CD4-positive, CD25-positive, alpha-beta regulatory T cell (primary cell): ENCODE data around the gene PAEP. TPM values are rescaled to one million over a fixed set of nuclear protein-coding genes. Genes with fewer than 3 reads are reported as not detected.
"Not testable (repeated sequence)": the region's sequence is repeated elsewhere in the genome, so short reads cannot be mapped to it uniquely, and the experiment has no call there.

ENCODE experiments used
- ATAC-seq, 2 donors: fragments of 150-1000 bp; cut with Tn5 transposase; one replicate each; pipeline ENCODE4 v1.10.0; 2021; ENCODE audit warnings: low read depth in 2 of 2, moderate number of reproducible peaks in 2 of 2, moderate library complexity in 1 of 2
- DNase-seq, 3 donors: peaks; one replicate each; pipeline versions ENCODE4 v3.0.0 to v3.0.0-alpha.2; 2012 to 2022; ENCODE audit warnings: mixed read lengths in 1 of 3
- H3K27ac ChIP-seq: one replicate; pipeline ENCODE4 v1.7.0; 2013; ENCODE audit warnings: mild to moderate bottlenecking, low read length; ENCODE audit not compliant: insufficient read depth, poor library complexity, severe bottlenecking
- H3K27me3 ChIP-seq: one replicate; pipeline ENCODE4 v1.7.0; 2013; ENCODE audit warnings: low read length; ENCODE audit not compliant: control insufficient read depth, insufficient read depth
- H3K36me3 ChIP-seq: one replicate; pipeline ENCODE4 v1.7.0; 2013; ENCODE audit warnings: mild to moderate bottlenecking, low read length, moderate library complexity; ENCODE audit not compliant: control insufficient read depth, insufficient read depth
- H3K4me1 ChIP-seq: 2 replicates; pipeline ENCODE4 v1.7.0; 2013; ENCODE audit warnings: mild to moderate bottlenecking, low read length; ENCODE audit not compliant: insufficient read depth, control insufficient read depth, poor library complexity, severe bottlenecking
- H3K4me3 ChIP-seq: one replicate; pipeline ENCODE4 v1.7.0; 2013; ENCODE audit warnings: low read depth, mild to moderate bottlenecking, low read length, moderate library complexity
- H3K9me3 ChIP-seq, 2 experiments: 1 replicate in 1 of 2; 2 replicates in 1 of 2; pipeline ENCODE4 v1.7.0; 2013; ENCODE audit warnings: low read length in 2 of 2, mild to moderate bottlenecking in 1 of 2, moderate library complexity in 1 of 2; ENCODE audit not compliant: control insufficient read depth in 2 of 2
- H3K27ac Mint-ChIP-seq, 3 donors: one replicate each; pipeline ENCODE4 v1.8.0; 2020 to 2022; ENCODE audit warnings: mild to moderate bottlenecking in 3 of 3, mixed read lengths in 3 of 3, moderate library complexity in 2 of 3
- H3K27me3 Mint-ChIP-seq: one replicate; pipeline ENCODE4 v1.8.0; 2022; ENCODE audit warnings: mild to moderate bottlenecking, mixed read lengths
- H3K36me3 Mint-ChIP-seq: one replicate; pipeline ENCODE4 v1.8.0; 2020; ENCODE audit warnings: mixed read lengths
- H3K4me1 Mint-ChIP-seq, 4 donors: one replicate each; pipeline ENCODE4 v1.8.0; 2020 to 2022; ENCODE audit warnings: mixed read lengths in 4 of 4, mild to moderate bottlenecking in 1 of 4
- H3K4me3 Mint-ChIP-seq, 4 donors: one replicate each; pipeline ENCODE4 v1.8.0; 2020 to 2022; ENCODE audit warnings: mild to moderate bottlenecking in 4 of 4, mixed read lengths in 4 of 4, moderate library complexity in 3 of 4
- H3K9me3 Mint-ChIP-seq, 7 donors: one replicate each; pipeline ENCODE4 v1.8.0; 2020 to 2022; ENCODE audit warnings: mixed read lengths in 7 of 7, mild to moderate bottlenecking in 3 of 7, moderate library complexity in 2 of 7
- polyA plus RNA-seq, 4 donors: library from polyadenylated mRNA; unstranded; fragments of 300-500 nt; fragmentation: Illumina TruSeq; gene quantifications; one replicate each; pipeline ENCODE4 v1.2.3, GENCODE V29; 2021
- total RNA-seq: library from RNA; stranded (reverse); gene quantifications from one replicate; pipeline ENCODE4 v1.2.3, GENCODE V29; 2022

PAEP gene
- total and polyA plus RNA-seq, 5 donors from 2014 or later: not detected

DNA sequence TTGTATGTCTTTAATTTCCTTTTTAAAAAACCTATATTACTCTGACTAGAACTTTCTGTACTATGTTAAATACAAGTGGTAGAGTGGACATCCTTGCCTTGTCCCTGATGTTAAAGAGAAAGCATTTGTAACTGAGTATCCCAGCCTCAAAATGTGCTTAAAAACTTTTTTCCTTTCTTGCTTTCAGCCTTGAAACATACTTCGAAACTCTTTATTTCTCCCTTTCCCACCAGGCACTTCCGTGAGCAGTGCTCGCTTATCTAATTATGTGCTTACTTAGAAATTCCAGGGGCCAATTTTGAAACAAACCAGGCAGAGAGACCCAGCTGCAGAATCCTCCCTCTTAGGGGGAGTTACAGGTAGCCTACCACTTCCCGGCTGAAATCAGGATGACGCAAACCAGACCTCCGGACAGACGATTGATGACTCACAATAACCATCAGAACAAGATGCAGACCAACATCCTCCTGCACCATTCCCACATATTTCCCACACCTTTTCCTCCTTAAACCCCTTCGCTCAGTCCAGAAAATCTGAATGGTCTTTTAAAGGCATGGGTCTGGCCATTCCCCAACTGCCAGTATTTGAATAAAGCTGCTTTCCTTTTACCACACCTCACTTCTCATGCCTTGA lies 18.2 kb upstream of the PAEP start:
- H3K9me3 Mint-ChIP-seq, DNase-seq, H3K36me3 ChIP-seq, H3K36me3 Mint-ChIP-seq, ATAC-seq, H3K4me3 Mint-ChIP-seq, H3K27me3 ChIP-seq, H3K4me1 Mint-ChIP-seq, H3K9me3 ChIP-seq, H3K4me3 ChIP-seq, H3K27ac ChIP-seq, H3K4me1 ChIP-seq, H3K27ac Mint-ChIP-seq: not testable (repeated sequence)
- peaks cover 25% of the 10 kb centered on the region for H3K27me3 Mint-ChIP-seq

DNA sequence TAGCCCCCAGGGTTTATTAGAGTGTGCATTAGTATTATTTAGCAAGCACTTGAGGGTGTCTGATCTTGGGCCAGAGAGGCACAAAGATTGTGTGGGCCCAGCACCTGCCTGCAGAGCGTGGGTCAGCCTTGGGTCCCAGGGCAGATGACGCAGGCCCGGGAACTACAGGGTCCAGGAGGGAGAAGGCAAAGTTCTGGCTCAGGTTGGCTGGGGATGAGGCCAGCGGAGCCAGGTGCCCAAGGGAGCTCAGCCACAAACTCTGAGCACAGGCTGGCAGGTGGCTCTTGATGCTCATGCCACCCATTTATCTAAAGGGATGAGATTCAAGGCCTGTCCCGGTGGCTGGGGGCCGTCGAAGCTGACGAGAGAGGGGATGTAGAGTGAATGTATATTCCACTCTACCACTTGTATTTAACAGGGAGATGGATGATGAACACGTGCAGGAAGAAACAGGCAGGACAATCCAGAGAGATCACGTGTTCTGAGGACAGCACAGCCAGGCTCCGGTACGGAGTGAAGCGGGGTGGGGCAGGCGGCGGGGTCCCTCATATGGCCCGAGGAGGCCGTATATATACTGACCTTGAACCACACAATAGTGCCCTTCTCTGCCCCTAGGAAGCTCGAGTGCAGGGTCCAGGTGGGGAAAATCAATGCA lies 16.4 kb upstream of the PAEP start:
- Histone ChIP-seq H3K27ac (no peak overlapping the region), H3K4me3 (no peak overlapping the region), H3K9me3 (no peaks in the 10 kb centered on the region), H3K4me1 (no peaks in the 10 kb centered on the region), H3K36me3 (no peaks in the 10 kb centered on the region), H3K27me3 (no peaks in the 10 kb centered on the region)
- H3K36me3 Mint-ChIP-seq: no peaks in the 10 kb centered on the region
- DNase-seq: no peak
- H3K27me3 Mint-ChIP-seq: peaks cover 14% of the 10 kb centered on the region
- H3K9me3 Mint-ChIP-seq: no peaks in the 10 kb centered on the region
- H3K4me1 Mint-ChIP-seq: no peaks in the 10 kb centered on the region
- no peak overlapping the region for H3K27ac Mint-ChIP-seq
- ATAC-seq: no peak
- peak overlapping the region in 1 of 4 donors; percentile 52 for H3K4me3 Mint-ChIP-seq

DNA sequence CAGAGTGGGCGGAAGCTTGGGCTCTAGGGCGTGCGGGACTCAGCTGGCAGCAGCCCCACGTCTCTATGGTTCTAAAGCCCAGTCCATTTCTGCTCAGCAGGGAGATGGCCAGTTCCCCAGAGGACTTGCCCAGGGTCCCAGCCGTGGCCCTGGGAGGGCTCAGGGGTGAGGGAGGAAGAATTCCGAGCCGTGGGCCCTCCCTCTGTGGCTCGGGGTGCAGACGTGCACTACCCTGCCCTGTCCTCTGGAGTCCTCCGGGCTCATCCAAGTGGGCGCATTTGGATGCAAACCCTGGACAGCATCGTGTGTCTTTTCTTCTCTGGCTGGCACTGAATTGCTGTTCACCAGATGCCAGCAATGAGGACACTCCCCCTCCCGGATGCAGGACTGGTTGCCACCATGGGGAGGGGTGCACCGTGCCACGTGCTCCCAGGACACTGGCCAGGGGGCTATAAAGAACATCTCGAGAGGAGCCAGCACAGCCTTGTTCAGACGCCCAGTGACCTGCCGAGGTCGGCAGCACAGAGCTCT lies 15.8 kb upstream of the PAEP start, which contains the start of gene OBP2A:
Gene OBP2A (plus strand): TSS at position 481 of the 531 bp plus-strand sequence. CDS start 55 bp downstream, outside the sequence.
- H3K36me3 Mint-ChIP-seq, H3K9me3 ChIP-seq, H3K27ac ChIP-seq, H3K36me3 ChIP-seq, H3K27ac Mint-ChIP-seq, ATAC-seq, H3K4me1 Mint-ChIP-seq, H3K9me3 Mint-ChIP-seq, H3K4me1 ChIP-seq, DNase-seq, H3K4me3 ChIP-seq, H3K27me3 ChIP-seq: not testable (repeated sequence)
- peaks cover 17% of the 10 kb centered on the region for H3K27me3 Mint-ChIP-seq
- peak within 1 kb of the TSS in 1 of 4 donors; percentile 52 for H3K4me3 Mint-ChIP-seq

DNA sequence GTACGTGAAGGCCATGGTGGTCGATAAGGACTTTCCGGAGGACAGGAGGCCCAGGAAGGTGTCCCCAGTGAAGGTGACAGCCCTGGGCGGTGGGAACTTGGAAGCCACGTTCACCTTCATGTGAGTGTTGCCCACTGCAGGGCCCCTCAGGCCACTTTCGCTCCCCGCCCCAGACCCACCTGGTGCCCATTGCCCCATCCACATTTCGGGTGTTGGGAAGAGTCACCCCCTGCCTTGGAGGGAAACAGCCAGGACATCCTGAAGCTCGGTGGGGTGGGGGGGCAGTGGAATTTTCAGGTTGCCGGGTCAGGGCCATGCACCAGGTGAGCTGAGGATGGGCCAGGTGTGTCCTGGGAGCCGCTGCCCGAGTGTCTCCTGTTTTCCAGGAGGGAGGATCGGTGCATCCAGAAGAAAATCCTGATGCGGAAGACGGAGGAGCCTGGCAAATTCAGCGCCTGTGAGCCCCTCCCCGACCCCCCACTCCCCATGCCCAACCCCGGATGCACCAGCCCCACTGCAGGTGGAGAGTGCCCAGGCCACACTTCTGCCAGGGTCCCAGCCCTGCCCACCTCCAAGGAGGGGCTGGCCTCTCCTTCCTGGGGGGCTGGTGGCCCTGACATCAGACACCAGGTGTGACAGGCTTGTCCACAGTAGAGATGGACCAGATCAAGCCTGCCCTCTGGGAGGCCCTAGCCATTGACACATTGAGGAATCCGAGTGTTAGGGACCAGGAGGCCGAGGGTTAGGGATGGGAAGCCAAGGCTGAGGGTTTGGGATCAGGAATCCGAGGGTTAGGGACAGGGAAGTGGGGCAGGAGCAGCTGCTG lies 14.6 kb upstream of the PAEP start:
- not testable (repeated sequence) for DNase-seq, H3K27ac Mint-ChIP-seq, H3K36me3 Mint-ChIP-seq, H3K36me3 ChIP-seq, H3K9me3 Mint-ChIP-seq, H3K27ac ChIP-seq, H3K27me3 ChIP-seq, ATAC-seq, H3K4me3 ChIP-seq, H3K4me3 Mint-ChIP-seq, H3K9me3 ChIP-seq, H3K4me1 Mint-ChIP-seq, H3K4me1 ChIP-seq
- H3K27me3 Mint-ChIP-seq: peaks cover 12% of the 10 kb centered on the region

DNA sequence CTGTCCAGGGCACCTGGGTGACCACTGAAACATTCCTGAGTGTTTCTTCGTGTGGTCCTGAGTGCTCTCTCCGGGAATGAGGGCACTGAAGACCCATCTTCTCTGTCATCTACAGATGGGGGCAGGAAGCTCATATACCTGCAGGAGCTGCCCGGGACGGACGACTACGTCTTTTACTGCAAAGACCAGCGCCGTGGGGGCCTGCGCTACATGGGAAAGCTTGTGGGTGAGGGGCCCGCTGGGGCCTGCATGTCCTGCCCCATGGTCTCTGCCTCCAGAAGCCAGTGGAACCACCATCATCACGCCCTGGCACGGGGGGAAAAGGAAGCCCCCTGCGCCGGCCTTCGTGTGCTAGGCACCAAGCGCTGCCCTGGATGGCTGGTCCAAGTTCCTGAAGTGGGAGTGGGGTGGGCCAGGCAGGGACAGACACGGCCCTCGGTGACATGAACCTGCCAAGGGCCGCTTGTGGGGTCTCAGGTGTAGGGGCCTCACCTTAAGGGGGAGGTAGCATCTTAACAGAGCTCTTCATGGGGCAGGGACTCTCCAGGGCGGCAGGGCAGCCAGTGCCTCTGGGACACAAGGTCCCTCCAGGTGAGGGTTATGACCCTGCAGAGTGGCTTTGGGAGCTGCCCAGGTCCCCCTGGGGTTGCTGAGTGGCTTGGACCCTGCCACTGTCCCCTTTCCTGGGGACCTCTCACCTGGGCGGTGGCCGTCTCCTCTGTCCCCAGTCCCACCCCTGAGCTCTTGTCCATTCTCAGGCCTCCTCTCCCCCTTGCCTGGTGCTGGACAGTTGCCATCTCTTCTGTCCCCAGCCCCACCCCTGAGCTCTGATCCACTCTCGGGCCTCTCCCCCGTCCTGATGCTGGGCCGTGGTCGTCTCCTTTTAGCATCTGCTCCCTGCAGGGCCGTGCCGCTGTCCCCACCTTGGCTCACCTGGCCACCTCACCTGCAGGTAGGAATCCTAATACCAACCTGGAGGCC lies 13.5 kb upstream of the PAEP start:
- no peaks in the 10 kb centered on the region for H3K4me1 ChIP-seq
- H3K27ac ChIP-seq: no peak overlapping the region
- DNase-seq (no peak), ATAC-seq (no peak)
- no peaks in the 10 kb centered on the region for H3K36me3 Mint-ChIP-seq
- peaks cover 12% of the 10 kb centered on the region for H3K27me3 Mint-ChIP-seq
- H3K4me3 ChIP-seq: no peak overlapping the region
- H3K9me3 Mint-ChIP-seq: no peaks in the 10 kb centered on the region
- H3K9me3 ChIP-seq: no peaks in the 10 kb centered on the region
- no peak overlapping the region for H3K4me3 Mint-ChIP-seq
- H3K4me1 Mint-ChIP-seq: no peaks in the 10 kb centered on the region
- no peaks in the 10 kb centered on the region for H3K27me3 ChIP-seq
- H3K36me3 ChIP-seq: no peaks in the 10 kb centered on the region
- H3K27ac Mint-ChIP-seq: no peak overlapping the region

DNA sequence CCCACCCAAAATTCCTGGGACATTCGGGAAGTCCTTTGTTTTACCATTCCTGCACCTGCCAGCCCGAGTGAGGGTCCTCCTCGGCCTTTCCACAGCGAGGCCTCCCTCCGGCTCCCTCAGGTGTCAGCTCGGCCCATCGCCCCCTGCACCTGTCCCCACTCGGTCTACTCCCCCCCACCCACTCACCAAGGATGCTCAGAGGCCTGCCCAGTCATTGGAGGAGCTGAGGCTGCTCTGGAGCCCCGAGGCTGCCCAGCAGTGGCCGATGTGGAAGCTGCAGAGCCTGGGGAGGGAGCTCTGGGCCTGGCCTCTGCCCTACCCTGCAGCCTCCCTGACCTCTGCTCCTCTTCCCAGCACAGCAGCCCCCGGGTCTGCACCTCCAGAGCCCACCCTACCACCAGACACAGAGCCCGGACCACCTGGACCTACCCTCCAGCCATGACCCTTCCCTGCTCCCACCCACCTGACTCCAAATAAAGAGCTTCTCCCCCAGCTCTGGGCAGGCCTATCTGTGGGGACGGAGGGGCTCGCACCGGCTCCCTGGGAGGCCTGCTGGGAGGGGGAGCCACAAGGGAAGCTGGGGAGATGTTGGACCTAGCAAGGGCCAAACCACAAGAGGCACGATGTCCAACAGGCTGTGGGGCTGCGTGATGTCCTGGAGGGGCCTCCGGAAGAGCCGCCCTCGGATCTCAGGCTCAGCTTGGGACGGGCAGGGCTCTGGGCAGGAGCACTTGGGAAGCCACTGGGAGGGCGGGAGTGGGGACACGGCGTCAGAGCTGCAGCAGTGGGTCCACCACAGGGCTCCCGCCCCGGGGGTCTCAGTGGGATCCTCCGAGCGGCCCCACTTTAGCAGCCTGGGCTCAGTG lies 11.8 kb upstream of the PAEP start:
- ATAC-seq, H3K27me3 Mint-ChIP-seq, H3K27ac Mint-ChIP-seq: not testable (repeated sequence)

More for the DNA sequence above, 11.8 kb upstream of the PAEP start:
- not testable (repeated sequence) for H3K27ac ChIP-seq, H3K4me1 Mint-ChIP-seq, H3K36me3 ChIP-seq, H3K4me3 ChIP-seq, H3K27me3 ChIP-seq, H3K9me3 ChIP-seq, H3K36me3 Mint-ChIP-seq, H3K4me3 Mint-ChIP-seq, DNase-seq, H3K4me1 ChIP-seq, H3K9me3 Mint-ChIP-seq
